Pancreas (tissue), 10 donors: ENCODE measurements around the gene PSMD9. TPM values are rescaled to one million over a fixed set of nuclear protein-coding genes. Genes with fewer than 3 reads are reported as not detected.

ENCODE experiments used
- ATAC-seq, 4 donors: fragments of 200-7000 bp; cut with Tn5 transposase; one replicate each; pipeline versions ENCODE4 v1.8.0 to v1.9.1; 2020; ENCODE audit warnings: mild to moderate bottlenecking in 4 of 4, moderate library complexity in 4 of 4
- DNase-seq, 6 donors: peaks; one replicate each; pipeline ENCODE4 v3.0.0-alpha.2; 2020
- FAIRE-seq: peaks from 2 replicates; lab custom pipeline; 2012; peaks lifted over from hg19 to GRCh38; lab: Jason Lieb, UNC
- H3K27ac ChIP-seq, 4 donors: fragments of 200-600 bp; sonication (generic); 1 replicate in 3 of 4; 2 replicates in 1 of 4; pipeline versions ENCODE4 v1.5.0 to v1.8.0; 2020
- H3K27me3 ChIP-seq, 4 donors: fragments of 200-600 bp; one replicate each; pipeline ENCODE4 v1.8.0; 2021
- H3K36me3 ChIP-seq, 3 donors: fragments of 200-600 bp; sonication (generic) in 1 of 3; one replicate each; pipeline versions ENCODE4 v1.5.0 to v1.8.0; 2020 to 2021
- H3K4me1 ChIP-seq, 3 donors: fragments of 200-600 bp; one replicate each; pipeline ENCODE4 v1.8.0; 2021
- H3K4me3 ChIP-seq, 4 donors: fragments of 200-600 bp; sonication (generic) in 2 of 4; one replicate each; pipeline versions ENCODE4 v1.5.0 to v1.8.0; 2020 to 2021
- H3K9me3 ChIP-seq, 4 donors: fragments of 200-600 bp; one replicate each; pipeline ENCODE4 v1.8.0; 2021
- CTCF ChIP-seq, 4 donors: fragments of 200-600 bp; sonication (generic) in 3 of 4; IDR thresholded peaks; one replicate each; pipeline versions ENCODE4 v1.5.0 to v1.8.0; 2021; ENCODE audit warnings: antibody characterized with exemption in 4 of 4
- WGBS, 2 donors: extraction: QIAGEN DNeasy Blood & Tissue Kit; methylation state at CpG; one replicate each; pipeline ENCODE4 v1.1.7; 2013; 5-methylcytosine and 5-hydroxymethylcytosine counted together
- intact Hi-C, 3 donors: fragments of 100-400 bp; cut with DNase I; formaldehyde crosslinking; loops; one replicate each; pipeline versions ENCODE4 v1.11.1 to v1.14.2; 2022
- polyA plus RNA-seq, 2 donors: library from polyadenylated mRNA; stranded (reverse); fragments of 200-250 nt; gene quantifications; one replicate each; pipeline ENCODE4 v1.2.3, GENCODE V29; 2013
- total RNA-seq, 6 donors: library from RNA; stranded (reverse); fragmentation: NEBNext Ultra II Directional in 4 of 6; extraction: Animal tissue kit (Norgen Biotek cat#: 25700) in 4 of 6; gene quantifications; one replicate each; pipeline versions ENCODE4 v1.2.1 to v1.2.4, GENCODE V29; 2021 to 2023
- donor health status: healthy with polysubstance abuse.
- donor health status: DM: no; HTN: no; CAD: no; lungs with moderate emphysema.
- donor health status: DM: no; HTN: no; CAD: no.
- donor health status: control.
- donor health status: control.
- donor health status: Bipolar disorder and iron deficiency.
- donor health status: DM: yes; HTN: yes; CAD: no.
- donor health status: DM: no; HTN: no; CAD: no.
- donor health status: DM: no; HTN: no; CAD: no.
- donor health status: DM: yes; HTN: yes; CAD: no.

PSMD9 gene
- total and polyA plus RNA-seq, 8 donors: 20.5 to 39.4 (median 25.6) TPM

GRCh38 chr12:121966959-121967358 is 78.4 kb downstream of the PSMD9 start:
- H3K9me3 ChIP-seq: no peaks in the 10 kb centered on the region
- H3K4me1 ChIP-seq: no peaks in the 10 kb centered on the region
- no peaks in the 10 kb centered on the region for H3K27me3 ChIP-seq
- no peak overlapping the region for H3K4me3 ChIP-seq
- DNase-seq (no peak), ATAC-seq (no peak), FAIRE-seq (no peak)
- TF ChIP-seq CTCF (IDR thresholded peaks at IDR 0.05): no peak
- intact Hi-C loops: no loop called here
- WGBS, 2 donors: 93 to 94% methylated on average over 5 of the region's 5 CpGs
- H3K36me3 ChIP-seq: no peaks in the 10 kb centered on the region
- H3K27ac ChIP-seq: no peak overlapping the region

Other genes starting within 250 kb of the PSMD9 start
- under 1 TPM; 0.19 to 0.70 (median 0.46) TPM for gene MORN3, start 219.1 kb upstream of the PSMD9 start, total RNA-seq
- under 1 TPM; 0.49 to 0.99 TPM for gene MORN3, start 219.1 kb upstream of the PSMD9 start, polyA plus RNA-seq
- 10 to 100 TPM in 3 of 6 donors, 1 to 10 TPM in 3; 8.2 to 13.0 (median 10.0) TPM for gene TMEM120B, start 176.0 kb upstream of the PSMD9 start, total RNA-seq
- 10 to 100 TPM; 11.6 to 19.8 TPM for gene TMEM120B, start 176.0 kb upstream of the PSMD9 start, polyA plus RNA-seq
- 10 to 100 TPM in 1 of 6 donors, 1 to 10 TPM in 5; 3.6 to 12.6 (median 4.9) TPM for gene RHOF, start 95.1 kb upstream of the PSMD9 start, total RNA-seq
- 1 to 10 TPM; 2.8 to 5.6 TPM for gene RHOF, start 95.1 kb upstream of the PSMD9 start, polyA plus RNA-seq
- gene SETD1B, start 84.8 kb upstream of the PSMD9 start, total RNA-seq: 10 to 100 TPM; 10.5 to 16.3 (median 12.2) TPM
- 10 to 100 TPM in 1 of 2 donors, 1 to 10 TPM in 1; 9.2 to 18.5 TPM for gene SETD1B, start 84.8 kb upstream of the PSMD9 start, polyA plus RNA-seq
- gene HPD, start 29.9 kb upstream of the PSMD9 start, total RNA-seq: 1 to 10 TPM in 5 of 6 donors, under 1 TPM in 1; 0.71 to 3.0 (median 1.9) TPM
- gene HPD, start 29.9 kb upstream of the PSMD9 start, polyA plus RNA-seq: 1 to 10 TPM; 2.8 to 3.9 TPM
- gene CFAP251, start 29.8 kb downstream of the PSMD9 start, total RNA-seq: 1 to 10 TPM; 1.7 to 4.6 (median 2.9) TPM
- 1 to 10 TPM; 5.8 to 5.9 TPM for gene CFAP251, start 29.8 kb downstream of the PSMD9 start, polyA plus RNA-seq
- gene BCL7A, start 133.1 kb downstream of the PSMD9 start, total RNA-seq: 10 to 100 TPM in 3 of 6 donors, 1 to 10 TPM in 3; 8.3 to 13.4 (median 10.5) TPM
- gene BCL7A, start 133.1 kb downstream of the PSMD9 start, polyA plus RNA-seq: 1 to 10 TPM; 6.9 to 8.3 TPM
- 10 to 100 TPM; 44.0 to 78.0 (median 55.5) TPM for gene MLXIP, start 190.0 kb downstream of the PSMD9 start, total RNA-seq
- 10 to 100 TPM; 35.4 to 90.1 TPM for gene MLXIP, start 190.0 kb downstream of the PSMD9 start, polyA plus RNA-seq